Breast epithelium (tissue), 4 donors: ENCODE data around the gene BDP1. TPM values are rescaled to one million over a fixed set of nuclear protein-coding genes. Genes with fewer than 3 reads are reported as not detected.
"Not testable (repeated sequence)": the region's sequence is repeated elsewhere in the genome, so short reads cannot be mapped to it uniquely, and the experiment has no call there.

ENCODE experiments used
- DNase-seq, 2 donors: peaks; one replicate each; pipeline ENCODE4 v3.0.0-alpha.2; 2019; ENCODE audit warnings: low spot score in 2 of 2
- H3K27ac ChIP-seq, 2 donors: fragments of 200-600 bp; sonication (generic) in 1 of 2; one replicate each; pipeline ENCODE4 v1.5.1; 2016 to 2019; ENCODE audit warnings: mild to moderate bottlenecking in 1 of 2
- H3K27me3 ChIP-seq, 2 donors: fragments of 200-600 bp; sonication (generic) in 1 of 2; one replicate each; pipeline versions ENCODE4 v1.5.1 to v1.6.0; 2017 to 2019; ENCODE audit warnings: control low read depth in 1 of 2, mild to moderate bottlenecking in 1 of 2
- H3K36me3 ChIP-seq: fragments of 200-600 bp; one replicate; pipeline ENCODE4 v1.5.1; 2019
- H3K4me1 ChIP-seq, 2 donors: fragments of 200-600 bp; sonication (generic); one replicate each; pipeline ENCODE4 v1.5.1; 2016 to 2019; ENCODE audit warnings: control low read depth in 1 of 2
- H3K4me3 ChIP-seq, 3 donors: fragments of 200-600 bp; sonication (generic); 1 replicate in 2 of 3; 2 replicates in 1 of 3; pipeline ENCODE4 v1.5.1; 2016 to 2019; ENCODE audit warnings: mild to moderate bottlenecking in 3 of 3, moderate library complexity in 2 of 3
- H3K9me3 ChIP-seq, 2 donors: fragments of 200-600 bp; sonication (generic) in 1 of 2; one replicate each; pipeline ENCODE4 v1.5.1; 2016 to 2019; ENCODE audit warnings: control low read depth in 1 of 2
- POLR2A ChIP-seq: fragments of 450-650 bp; IDR thresholded peaks from one replicate; pipeline ENCODE4 v1.6.1; 2016; ENCODE audit warnings: antibody characterized with exemption, mild to moderate bottlenecking, moderate library complexity
- POLR2AphosphoS5 ChIP-seq, 3 donors: sonication (generic); formaldehyde crosslinking; IDR thresholded peaks; one replicate each; pipeline ENCODE4 v1.6.1; 2017; ENCODE audit warnings: antibody characterized with exemption in 3 of 3
- intact Hi-C: fragments of 100-400 bp; cut with DNase I; formaldehyde crosslinking; loops from one replicate; pipeline ENCODE4 v1.15.1; 2023; ENCODE audit warnings: low total_unique reads
- total RNA-seq, 3 donors: library from RNA; depleted of rRNA; stranded (reverse); fragments of >200 nt; gene quantifications; one replicate each; pipeline ENCODE4 v1.1.0, GENCODE V29; 2016
- TF ChIP-seq, protein P1 (sequence below), 3 donors: fragments of 450-650 bp; IDR thresholded peaks; one replicate each; pipeline ENCODE4 v1.5.1; 2016 to 2017; ENCODE audit warnings: antibody characterized with exemption in 3 of 3, mild to moderate bottlenecking in 3 of 3, moderate library complexity in 3 of 3

Gene BDP1
- total RNA-seq, 3 donors from 2014 or later, result 26.4 to 119 (median 41.6) TPM

DNA sequence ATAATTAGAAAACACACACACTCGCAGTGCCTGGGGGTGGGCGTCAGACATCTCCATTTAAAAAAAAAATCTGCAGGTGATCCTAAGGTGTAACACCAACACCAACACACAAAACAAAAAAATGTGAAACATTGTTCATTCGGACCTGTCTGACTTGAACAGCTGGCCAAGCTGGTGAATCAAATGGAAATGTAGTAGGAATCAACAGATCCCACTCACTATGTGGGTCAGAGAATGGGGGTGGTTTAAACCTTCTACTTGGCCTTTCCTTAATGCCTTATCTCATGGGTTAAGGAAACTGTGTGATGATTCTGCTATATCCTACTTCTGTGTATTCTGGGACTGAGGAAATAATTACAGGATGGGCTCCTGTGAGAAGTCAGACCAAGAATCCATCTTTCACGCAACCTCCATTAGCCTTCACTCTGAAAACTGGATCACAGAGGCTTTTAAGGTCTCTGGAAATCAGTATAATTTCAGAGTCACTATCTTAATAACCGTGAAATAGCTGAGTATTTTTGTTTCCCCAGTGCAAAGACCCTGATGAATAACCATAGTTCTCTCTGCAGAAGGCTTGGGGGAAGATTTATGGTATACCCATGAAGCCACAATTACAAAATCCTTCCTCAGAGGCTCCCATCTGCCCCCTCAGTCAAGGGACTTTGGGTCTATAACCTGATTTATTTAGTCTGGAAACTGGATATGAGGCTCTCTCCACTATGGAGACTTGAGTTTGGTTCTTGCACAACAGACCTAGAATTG lies 114.5 kb downstream of the BDP1 start:
- TF ChIP-seq POLR2A (no peak), POLR2AphosphoS5 (IDR thresholded peaks at IDR 0.05) (no peak)
- TF ChIP-seq, protein P1, sequence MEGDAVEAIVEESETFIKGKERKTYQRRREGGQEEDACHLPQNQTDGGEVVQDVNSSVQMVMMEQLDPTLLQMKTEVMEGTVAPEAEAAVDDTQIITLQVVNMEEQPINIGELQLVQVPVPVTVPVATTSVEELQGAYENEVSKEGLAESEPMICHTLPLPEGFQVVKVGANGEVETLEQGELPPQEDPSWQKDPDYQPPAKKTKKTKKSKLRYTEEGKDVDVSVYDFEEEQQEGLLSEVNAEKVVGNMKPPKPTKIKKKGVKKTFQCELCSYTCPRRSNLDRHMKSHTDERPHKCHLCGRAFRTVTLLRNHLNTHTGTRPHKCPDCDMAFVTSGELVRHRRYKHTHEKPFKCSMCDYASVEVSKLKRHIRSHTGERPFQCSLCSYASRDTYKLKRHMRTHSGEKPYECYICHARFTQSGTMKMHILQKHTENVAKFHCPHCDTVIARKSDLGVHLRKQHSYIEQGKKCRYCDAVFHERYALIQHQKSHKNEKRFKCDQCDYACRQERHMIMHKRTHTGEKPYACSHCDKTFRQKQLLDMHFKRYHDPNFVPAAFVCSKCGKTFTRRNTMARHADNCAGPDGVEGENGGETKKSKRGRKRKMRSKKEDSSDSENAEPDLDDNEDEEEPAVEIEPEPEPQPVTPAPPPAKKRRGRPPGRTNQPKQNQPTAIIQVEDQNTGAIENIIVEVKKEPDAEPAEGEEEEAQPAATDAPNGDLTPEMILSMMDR (IDR thresholded peaks at IDR 0.05), result no peak
- Histone ChIP-seq H3K27me3 (no peaks in the 10 kb centered on the region), H3K9me3 (no peaks in the 10 kb centered on the region), H3K27ac (no peak overlapping the region), H3K4me1 (no peaks in the 10 kb centered on the region), H3K4me3 (no peak overlapping the region), H3K36me3 (no peaks in the 10 kb centered on the region)
- no peak for DNase-seq
- intact Hi-C loops, result no loop called here

DNA sequence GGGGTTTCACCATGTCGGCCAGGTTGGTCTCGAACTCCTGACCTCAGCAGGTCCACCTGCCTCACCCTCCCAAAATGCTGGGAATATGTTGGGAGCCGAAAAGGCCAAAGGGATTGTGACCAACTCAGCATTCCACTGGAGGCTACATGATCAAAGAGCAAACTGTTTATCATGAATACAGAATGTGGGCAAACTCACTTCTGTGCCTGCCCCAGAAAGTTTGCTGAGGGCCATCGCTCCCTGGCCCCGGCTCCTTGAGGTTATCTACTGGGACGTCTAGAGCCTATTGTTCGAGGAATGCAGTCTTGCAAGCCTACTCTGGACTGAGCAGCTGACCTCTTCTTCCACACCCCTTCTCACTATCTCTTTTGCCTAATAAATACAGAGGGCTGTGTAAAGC lies 116.4 kb downstream of the BDP1 start:
- intact Hi-C loops, H3K27me3 ChIP-seq, H3K27ac ChIP-seq, H3K36me3 ChIP-seq, H3K4me1 ChIP-seq, H3K4me3 ChIP-seq, H3K9me3 ChIP-seq, DNase-seq: not testable (repeated sequence)

DNA sequence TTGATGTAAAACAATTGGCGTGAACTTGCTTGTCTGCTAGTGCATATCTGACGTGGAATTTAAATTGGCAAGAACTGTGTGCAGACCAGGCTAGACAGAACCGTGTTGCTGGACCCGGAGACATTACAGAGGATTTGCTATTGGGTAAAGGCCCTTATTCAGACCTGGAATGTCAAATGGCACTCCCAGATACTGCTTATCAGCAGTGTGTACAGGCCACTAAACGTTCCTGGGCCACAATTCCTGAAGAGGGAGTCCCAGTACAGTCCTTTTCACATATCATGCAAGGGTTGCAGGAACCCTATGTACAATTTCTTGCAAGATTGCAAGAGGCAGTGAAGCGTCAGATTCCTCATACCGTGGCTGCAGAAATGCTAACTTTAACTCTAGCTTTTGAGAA lies 118.1 kb downstream of the BDP1 start:
- no peaks in the 10 kb centered on the region for H3K4me1 ChIP-seq
- no peak overlapping the region for H3K27ac ChIP-seq
- intact Hi-C loops, result no loop called here
- peaks cover 0 to 8% of the 10 kb centered on the region in 2 donors for H3K9me3 ChIP-seq
- TF ChIP-seq POLR2A (no peak), POLR2AphosphoS5 (IDR thresholded peaks at IDR 0.05) (no peak)
- TF ChIP-seq, protein P1 (IDR thresholded peaks at IDR 0.05), result no peak
- H3K36me3 ChIP-seq, result no peaks in the 10 kb centered on the region
- no peak overlapping the region for H3K4me3 ChIP-seq
- no peaks in the 10 kb centered on the region for H3K27me3 ChIP-seq
- no peak for DNase-seq

DNA sequence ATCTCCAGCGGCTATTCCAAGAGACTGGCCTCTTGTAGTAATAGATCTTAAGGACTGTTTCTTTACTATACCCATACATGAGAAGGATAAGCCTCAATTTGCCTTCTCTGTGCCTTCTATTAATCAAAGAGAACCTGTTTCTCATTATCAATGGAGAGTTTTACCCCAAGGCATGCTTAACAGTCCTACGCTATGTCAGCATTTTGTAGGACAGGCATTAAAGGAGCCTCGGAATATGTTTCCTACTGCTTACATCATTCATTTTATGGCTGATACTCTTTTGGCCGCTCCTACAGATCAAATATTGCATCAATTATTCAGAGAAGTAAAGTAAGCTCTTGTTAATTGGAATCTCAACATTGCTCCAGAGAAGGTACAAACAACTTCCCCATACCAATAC lies 120.1 kb downstream of the BDP1 start:
- H3K36me3 ChIP-seq, H3K4me3 ChIP-seq, H3K4me1 ChIP-seq, H3K27me3 ChIP-seq, DNase-seq, H3K27ac ChIP-seq, H3K9me3 ChIP-seq, intact Hi-C loops: not testable (repeated sequence)

DNA sequence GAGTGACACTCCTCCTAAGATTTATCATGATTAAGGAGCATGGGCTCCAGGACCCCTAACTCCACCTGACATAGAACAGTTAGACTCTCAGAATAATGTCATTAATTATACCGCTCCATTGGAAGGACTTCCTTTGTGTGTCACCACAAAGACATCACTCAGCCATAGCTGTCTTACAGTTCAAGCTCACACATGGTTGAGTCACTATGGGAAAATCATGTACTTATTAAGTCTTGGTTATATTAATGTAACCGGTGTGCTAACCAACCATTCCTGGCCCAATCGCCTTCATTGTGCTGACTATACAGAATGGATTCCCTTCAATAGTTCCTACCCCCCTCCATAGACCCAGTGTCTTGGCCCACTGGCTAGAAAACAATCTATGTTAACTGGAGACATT lies 120.8 kb downstream of the BDP1 start:
- H3K9me3 ChIP-seq, result peaks cover 0 to 8% of the 10 kb centered on the region in 2 donors
- H3K36me3 ChIP-seq, result no peaks in the 10 kb centered on the region
- TF ChIP-seq POLR2A, result no peak
- TF ChIP-seq POLR2AphosphoS5 (IDR thresholded peaks at IDR 0.05), result no peak
- TF ChIP-seq, protein P1 (IDR thresholded peaks at IDR 0.05), result no peak
- DNase-seq, result no peak
- no peak overlapping the region for H3K27ac ChIP-seq
- H3K27me3 ChIP-seq, result no peaks in the 10 kb centered on the region
- H3K4me1 ChIP-seq, result no peaks in the 10 kb centered on the region
- H3K4me3 ChIP-seq, result no peak overlapping the region
- intact Hi-C loops, result no loop called here

DNA sequence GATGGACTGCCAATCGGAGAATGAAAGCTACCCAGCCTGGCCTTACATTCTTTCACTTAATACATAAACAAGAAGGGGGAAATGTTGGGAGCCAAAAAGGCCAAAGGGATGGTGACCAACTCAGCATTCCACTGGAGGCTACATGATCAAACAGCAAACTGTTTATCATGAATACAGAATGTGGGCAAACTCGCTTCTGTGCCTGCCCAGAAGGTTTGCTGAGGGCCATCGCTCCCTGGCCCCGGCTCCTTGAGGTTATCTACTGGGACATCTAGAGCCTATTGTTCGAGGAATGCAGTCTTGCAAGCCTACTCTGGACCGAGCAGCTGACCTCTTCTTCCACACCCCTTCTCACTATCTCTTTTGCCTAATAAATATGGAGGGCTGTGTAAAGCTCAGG lies 122.4 kb downstream of the BDP1 start:
- DNase-seq, intact Hi-C loops: not testable (repeated sequence)

More for the DNA sequence above, 122.4 kb downstream of the BDP1 start:
- H3K4me3 ChIP-seq, H3K9me3 ChIP-seq, H3K27me3 ChIP-seq, H3K27ac ChIP-seq, H3K4me1 ChIP-seq, H3K36me3 ChIP-seq: not testable (repeated sequence)
